GM18511 (cell line): ENCODE results near the gene SELL.
"Not testable (repeated sequence)": the region's sequence is repeated elsewhere in the genome, so short reads cannot be mapped to it uniquely, and the experiment has no call there.

Experiments
- ATAC-seq: cut with Tn5 transposase; IDR thresholded peaks from one replicate; pipeline ENCODE4 v1.9.1; 2021; ENCODE audit warnings: mild to moderate bottlenecking, moderate library complexity; ENCODE audit not compliant: unreplicated experiment

Gene SELL

GRCh38 chr1:169707912-169708604 is 3.4 kb downstream of the SELL start:
- no peak for ATAC-seq

GRCh38 chr1:169704797-169705196 is 6.6 kb downstream of the SELL start:
- ATAC-seq: no peak

- no peak for ATAC-seq
Measured at GRCh38 chr1:169701261-169702005, 10.0 kb downstream of the SELL start.

- ATAC-seq: no peak
Measured at GRCh38 chr1:169699707-169700106, 11.7 kb downstream of the SELL start.

- no peak for ATAC-seq
Measured at GRCh38 chr1:169698976-169699375, 12.4 kb downstream of the SELL start.

GRCh38 chr1:169697755-169698154 is 13.7 kb downstream of the SELL start:
- peak; percentile 52 for ATAC-seq

GRCh38 chr1:169696273-169697100 is 14.9 kb downstream of the SELL start:
- peak; percentile 24 for ATAC-seq

- ATAC-seq: peak; percentile 39
Measured at GRCh38 chr1:169694304-169695075, 16.9 kb downstream of the SELL start.

- ATAC-seq: peak; percentile 41
Measured at GRCh38 chr1:169692756-169693460, 18.5 kb downstream of the SELL start.

GRCh38 chr1:169690489-169690888 is 20.9 kb downstream of the SELL start:
- no peak for ATAC-seq

GRCh38 chr1:169689395-169689794 is 22.0 kb downstream of the SELL start:
- no peak for ATAC-seq

GRCh38 chr1:169688377-169688776 is 23.0 kb downstream of the SELL start:
- not testable (repeated sequence) for ATAC-seq

GRCh38 chr1:169683661-169684060 is 27.8 kb downstream of the SELL start:
- no peak for ATAC-seq

- ATAC-seq: not testable (repeated sequence)
Measured at GRCh38 chr1:169683168-169683567, 28.3 kb downstream of the SELL start.

- ATAC-seq: no peak
Measured at GRCh38 chr1:169682071-169682470, 29.3 kb downstream of the SELL start.

GRCh38 chr1:169681140-169681539 is 30.3 kb downstream of the SELL start:
- ATAC-seq: peak; percentile 36

- peak; percentile 76 for ATAC-seq
Measured at GRCh38 chr1:169680377-169681019, 30.9 kb downstream of the SELL start.

- ATAC-seq: no peak
Measured at GRCh38 chr1:169679692-169680091, 31.7 kb downstream of the SELL start.

GRCh38 chr1:169676001-169676400 is 35.4 kb downstream of the SELL start:
- no peak for ATAC-seq

- no peak for ATAC-seq
Measured at GRCh38 chr1:169670836-169671235, 40.6 kb downstream of the SELL start.
